Kidney epithelial cell (primary cell): ENCODE data around the gene DNAH8. TPM values are rescaled to one million over a fixed set of nuclear protein-coding genes. Genes with fewer than 3 reads are reported as not detected.

Experiments used
- DNase-seq: peaks from one replicate; pipeline ENCODE4 v3.0.0-alpha.2; 2010; ENCODE audit warnings: low read depth
- H3K27me3 ChIP-seq: 2 replicates; pipeline ENCODE4 v1.6.0; 2011; ENCODE audit warnings: low read length; ENCODE audit not compliant: control insufficient read depth, insufficient read depth
- H3K36me3 ChIP-seq: 2 replicates; pipeline ENCODE4 v1.5.1; 2011; ENCODE audit warnings: low read length; ENCODE audit not compliant: control insufficient read depth, insufficient read depth
- H3K4me3 ChIP-seq: 2 replicates; pipeline ENCODE4 v1.5.1; 2011; ENCODE audit warnings: low read depth, mild to moderate bottlenecking, control low read depth, low read length
- total RNA-seq: library from RNA; depleted of rRNA; stranded (reverse); fragments of >200 nt; gene quantifications from 2 replicates; pipeline ENCODE4 v1.2.3, GENCODE V29; 2015
- TF ChIP-seq, protein P1 (sequence below): IDR thresholded peaks from 2 replicates; pipeline ENCODE4 v1.5.1; 2011; ENCODE audit warnings: mild to moderate bottlenecking, moderate library complexity, low read length, control low read depth, inconsistent platforms; ENCODE audit not compliant: insufficient read depth, poor library complexity, severe bottlenecking

DNAH8 gene
- total RNA-seq, 1 donor from 2014 or later, result not detected

DNA sequence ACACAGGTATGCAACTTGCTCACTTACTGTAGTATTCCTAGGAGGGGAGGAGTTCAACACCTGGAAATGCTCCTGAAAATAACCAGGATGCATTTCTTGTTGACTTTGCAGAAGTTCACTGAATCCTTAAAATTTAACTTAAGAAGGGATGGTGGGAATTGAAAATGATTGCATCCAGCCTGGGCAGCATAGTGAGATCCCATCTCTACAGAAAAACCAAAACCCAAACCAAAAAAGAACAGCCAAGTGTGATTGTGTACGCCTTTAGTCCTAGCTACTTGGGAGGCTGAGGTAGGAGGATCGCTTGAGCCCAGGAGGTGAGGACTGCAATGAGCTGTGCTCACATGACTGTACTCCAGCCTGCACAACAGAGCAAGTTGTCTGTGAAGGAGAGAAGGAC, 1.7 kb downstream of the DNAH8 start:
- Histone ChIP-seq H3K27me3 (peaks cover 4% of the 10 kb centered on the region), H3K4me3 (no peak overlapping the region), H3K36me3 (no peaks in the 10 kb centered on the region)
- TF ChIP-seq, protein P1, sequence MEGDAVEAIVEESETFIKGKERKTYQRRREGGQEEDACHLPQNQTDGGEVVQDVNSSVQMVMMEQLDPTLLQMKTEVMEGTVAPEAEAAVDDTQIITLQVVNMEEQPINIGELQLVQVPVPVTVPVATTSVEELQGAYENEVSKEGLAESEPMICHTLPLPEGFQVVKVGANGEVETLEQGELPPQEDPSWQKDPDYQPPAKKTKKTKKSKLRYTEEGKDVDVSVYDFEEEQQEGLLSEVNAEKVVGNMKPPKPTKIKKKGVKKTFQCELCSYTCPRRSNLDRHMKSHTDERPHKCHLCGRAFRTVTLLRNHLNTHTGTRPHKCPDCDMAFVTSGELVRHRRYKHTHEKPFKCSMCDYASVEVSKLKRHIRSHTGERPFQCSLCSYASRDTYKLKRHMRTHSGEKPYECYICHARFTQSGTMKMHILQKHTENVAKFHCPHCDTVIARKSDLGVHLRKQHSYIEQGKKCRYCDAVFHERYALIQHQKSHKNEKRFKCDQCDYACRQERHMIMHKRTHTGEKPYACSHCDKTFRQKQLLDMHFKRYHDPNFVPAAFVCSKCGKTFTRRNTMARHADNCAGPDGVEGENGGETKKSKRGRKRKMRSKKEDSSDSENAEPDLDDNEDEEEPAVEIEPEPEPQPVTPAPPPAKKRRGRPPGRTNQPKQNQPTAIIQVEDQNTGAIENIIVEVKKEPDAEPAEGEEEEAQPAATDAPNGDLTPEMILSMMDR, result no peak
- DNase-seq, result no peak

DNA sequence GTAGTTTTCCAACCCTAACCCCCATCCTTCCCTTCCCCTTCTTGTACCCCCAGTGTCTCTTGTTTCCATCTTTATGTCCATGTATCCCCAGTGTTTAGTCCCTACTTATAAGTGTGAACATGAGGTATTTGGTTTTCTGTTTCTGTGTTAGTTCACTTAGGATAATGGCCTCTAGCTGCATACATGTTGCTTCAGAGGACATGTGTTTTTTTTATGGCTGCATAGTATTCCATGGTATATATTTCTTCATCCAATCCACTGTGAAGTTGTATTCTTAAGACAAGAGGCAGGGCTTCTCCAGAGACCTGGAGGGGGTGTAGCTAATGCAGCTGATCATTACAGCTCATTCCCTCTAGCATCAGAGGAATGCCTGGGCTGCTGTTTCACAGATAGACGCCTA, 4.2 kb downstream of the DNAH8 start:
- TF ChIP-seq, protein P1, result no peak
- no peak overlapping the region for H3K4me3 ChIP-seq
- no peak for DNase-seq
- H3K36me3 ChIP-seq, result no peaks in the 10 kb centered on the region
- peaks cover 4% of the 10 kb centered on the region for H3K27me3 ChIP-seq

GRCh38 chr6:38720295-38720694, 5.2 kb downstream of the DNAH8 start:
- Histone ChIP-seq H3K4me3 (no peak overlapping the region), H3K36me3 (no peaks in the 10 kb centered on the region), H3K27me3 (peaks cover 1% of the 10 kb centered on the region)
- no peak for DNase-seq
- TF ChIP-seq, protein P1, result peak; percentile 18

DNA sequence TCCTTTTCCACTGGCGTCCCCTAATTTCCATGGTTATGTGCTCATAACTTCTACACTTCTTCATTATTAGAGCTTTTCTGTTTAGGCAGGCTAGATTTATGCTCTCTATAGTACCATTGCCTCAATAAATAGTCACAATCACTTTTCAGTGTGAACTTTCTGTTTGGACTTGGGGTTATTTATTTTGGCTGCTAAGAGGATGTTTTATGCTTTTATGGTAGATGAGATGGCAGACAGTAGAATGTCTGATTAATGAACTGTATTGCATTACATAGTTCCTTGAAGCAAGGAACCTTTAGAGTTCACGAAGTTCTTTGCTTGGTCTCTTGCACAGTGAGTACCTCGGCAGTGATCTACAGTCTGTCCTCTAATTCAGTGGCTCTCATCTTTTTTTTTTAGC, 6.9 kb downstream of the DNAH8 start:
- Histone ChIP-seq H3K27me3 (no peaks in the 10 kb centered on the region), H3K4me3 (no peak overlapping the region), H3K36me3 (no peaks in the 10 kb centered on the region)
- TF ChIP-seq, protein P1, result no peak
- no peak for DNase-seq

DNA sequence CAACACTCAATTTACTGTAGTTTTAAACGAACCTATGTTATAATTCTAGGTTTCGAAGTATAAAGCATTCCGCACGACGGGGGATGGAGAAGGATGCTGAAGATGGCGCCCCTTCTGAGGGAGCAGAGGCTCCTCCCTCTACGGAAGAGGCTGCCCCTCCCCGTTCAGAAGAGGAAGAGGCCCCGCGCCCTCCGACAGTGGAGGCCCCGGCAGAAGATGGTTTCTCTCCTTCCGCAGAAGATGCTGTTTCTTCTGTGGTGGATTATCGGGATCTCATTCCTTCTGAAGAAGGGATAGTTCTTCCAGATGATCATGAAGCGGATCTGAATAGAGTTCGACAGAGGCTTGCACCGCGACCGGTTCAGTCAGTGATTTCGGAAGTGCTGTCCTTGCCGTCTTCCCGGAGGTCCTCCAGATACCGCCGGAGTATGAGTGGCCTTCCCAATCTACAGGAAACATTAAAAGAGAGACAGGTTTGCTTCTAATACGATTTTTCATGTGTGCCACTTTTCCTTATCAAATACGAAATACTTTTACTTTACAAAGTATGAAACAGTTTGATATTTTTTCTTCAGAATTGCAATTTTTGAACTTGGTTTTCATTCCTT, 7.7 kb downstream of the DNAH8 start:
- Histone ChIP-seq H3K36me3 (no peaks in the 10 kb centered on the region), H3K27me3 (no peaks in the 10 kb centered on the region), H3K4me3 (no peak overlapping the region)
- DNase-seq, result no peak
- TF ChIP-seq, protein P1, result no peak

DNA sequence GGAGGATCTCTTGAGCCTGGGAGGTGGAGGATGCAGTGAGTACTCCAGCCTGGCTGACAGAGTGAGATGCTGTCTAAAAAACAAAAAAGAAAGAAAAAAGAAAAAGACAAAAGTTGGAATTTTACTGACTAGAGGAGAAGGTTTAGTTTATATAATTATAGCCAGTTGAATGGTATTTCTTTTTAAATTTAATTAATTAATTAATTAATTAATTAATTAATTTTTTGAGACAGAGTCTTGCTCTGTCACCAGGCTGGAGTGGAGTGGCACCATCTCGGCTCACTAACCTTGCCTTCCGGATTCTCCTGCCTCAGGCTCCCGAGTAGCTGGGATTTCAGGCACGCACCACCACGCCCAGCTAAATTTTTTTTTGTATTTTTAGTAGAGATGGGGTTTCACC, 8.7 kb downstream of the DNAH8 start:
- H3K27me3 ChIP-seq, result no peaks in the 10 kb centered on the region
- no peak overlapping the region for H3K4me3 ChIP-seq
- H3K36me3 ChIP-seq, result no peaks in the 10 kb centered on the region
- no peak for DNase-seq
- TF ChIP-seq, protein P1, result no peak
